ENCODE measurements around the gene RC3H2. TPM values are rescaled to one million over a fixed set of nuclear protein-coding genes. Genes with fewer than 3 reads are reported as not detected.
A peak's percentile ranks its signal among the peaks of the same experiment; 100 is the strongest.
"Not testable (repeated sequence)": the region's sequence is repeated elsewhere in the genome, so short reads cannot be mapped to it uniquely, and the experiment has no call there.

Gene RC3H2
- total RNA-seq, 1 donor = 90.0 TPM

GRCh38 chr9:122936883-122937282 is 31.7 kb upstream of the RC3H2 start:
- no peaks in the 10 kb centered on the region for H3K27me3 ChIP-seq (ENCODE audit: insufficient read depth, low read length)
- H3K9me3 ChIP-seq (ENCODE audit: low read depth, low read length) = no peaks in the 10 kb centered on the region
- H3K4me1 ChIP-seq (ENCODE audit: insufficient read depth, low read length) = peaks cover 29% of the 10 kb centered on the region
- no peak overlapping the region for H3K4me3 ChIP-seq (ENCODE audit: low read length)

GRCh38 chr9:122936464-122936863 is 31.3 kb upstream of the RC3H2 start:
- Histone ChIP-seq H3K4me1 (ENCODE audit: insufficient read depth, low read length) (peaks cover 26% of the 10 kb centered on the region), H3K9me3 (ENCODE audit: low read depth, low read length) (no peaks in the 10 kb centered on the region), H3K4me3 (ENCODE audit: low read length) (no peak overlapping the region)

GRCh38 chr9:122931226-122932121 is 26.3 kb upstream of the RC3H2 start, which contains the start of gene ZBTB26:
ZBTB26 (minus strand) TSS chr9:122931512; CDS start chr9:122919934, 11,578 bp downstream.
- peak within 1 kb of the TSS; percentile 84 for H3K4me3 ChIP-seq (ENCODE audit: low read length)
- H3K9me3 ChIP-seq (ENCODE audit: low read depth, low read length) = no peaks in the 10 kb centered on the region
- no peaks in the 10 kb centered on the region for H3K27me3 ChIP-seq (ENCODE audit: insufficient read depth, low read length)
- H3K4me1 ChIP-seq (ENCODE audit: insufficient read depth, low read length) = peaks cover 28% of the 10 kb centered on the region

More at GRCh38 chr9:122936464-122936863, 31.3 kb upstream of the RC3H2 start:
- no peaks in the 10 kb centered on the region for H3K27me3 ChIP-seq (ENCODE audit: insufficient read depth, low read length)

- peak overlapping the region; percentile 84 for H3K4me3 ChIP-seq (ENCODE audit: low read length)
- H3K4me1 ChIP-seq (ENCODE audit: insufficient read depth, low read length) = peaks cover 28% of the 10 kb centered on the region
- no peaks in the 10 kb centered on the region for H3K27me3 ChIP-seq (ENCODE audit: insufficient read depth, low read length)
- no peaks in the 10 kb centered on the region for H3K9me3 ChIP-seq (ENCODE audit: low read depth, low read length)
These were observed 25.5 kb upstream of the RC3H2 start for GRCh38 chr9:122930541-122931225.

- Histone ChIP-seq H3K4me1 (ENCODE audit: insufficient read depth, low read length) (peaks cover 28% of the 10 kb centered on the region), H3K9me3 (ENCODE audit: low read depth, low read length) (no peaks in the 10 kb centered on the region), H3K27me3 (ENCODE audit: insufficient read depth, low read length) (no peaks in the 10 kb centered on the region), H3K4me3 (ENCODE audit: low read length) (no peak overlapping the region)
These were observed 24.7 kb upstream of the RC3H2 start for GRCh38 chr9:122929796-122930354.

GRCh38 chr9:122923947-122924346 is 18.8 kb upstream of the RC3H2 start:
- H3K27me3 ChIP-seq (ENCODE audit: insufficient read depth, low read length) = no peaks in the 10 kb centered on the region
- H3K4me3 ChIP-seq (ENCODE audit: low read length) = no peak overlapping the region
- H3K9me3 ChIP-seq (ENCODE audit: low read depth, low read length) = no peaks in the 10 kb centered on the region
- no peaks in the 10 kb centered on the region for H3K4me1 ChIP-seq (ENCODE audit: insufficient read depth, low read length)

- Histone ChIP-seq H3K9me3 (ENCODE audit: low read depth, low read length) (no peaks in the 10 kb centered on the region), H3K4me1 (ENCODE audit: insufficient read depth, low read length) (no peaks in the 10 kb centered on the region), H3K27me3 (ENCODE audit: insufficient read depth, low read length) (no peaks in the 10 kb centered on the region), H3K4me3 (ENCODE audit: low read length) (no peak overlapping the region)
These were observed 17.6 kb upstream of the RC3H2 start for GRCh38 chr9:122922713-122923112.

- no peaks in the 10 kb centered on the region for H3K9me3 ChIP-seq (ENCODE audit: low read depth, low read length)
- H3K27me3 ChIP-seq (ENCODE audit: insufficient read depth, low read length) = no peaks in the 10 kb centered on the region
- peaks cover 5% of the 10 kb centered on the region for H3K4me1 ChIP-seq (ENCODE audit: insufficient read depth, low read length)
- H3K4me3 ChIP-seq (ENCODE audit: low read length) = no peak overlapping the region
These were observed 13.2 kb upstream of the RC3H2 start for GRCh38 chr9:122918310-122918709.

GRCh38 chr9:122912964-122913673 is 8.0 kb upstream of the RC3H2 start, which contains the start of gene ZBTB6:
ZBTB6 (minus strand) TSS chr9:122913323; CDS start chr9:122912072, 1,251 bp downstream.
- no peaks in the 10 kb centered on the region for H3K9me3 ChIP-seq (ENCODE audit: low read depth, low read length)
- peaks cover 17% of the 10 kb centered on the region for H3K4me1 ChIP-seq (ENCODE audit: insufficient read depth, low read length)
- peak within 1 kb of the TSS; percentile 61 for H3K4me3 ChIP-seq (ENCODE audit: low read length)

GRCh38 chr9:122912671-122912963 is 7.5 kb upstream of the RC3H2 start:
- H3K4me3 ChIP-seq (ENCODE audit: low read length) = peak overlapping the region; percentile 61
- peaks cover 17% of the 10 kb centered on the region for H3K4me1 ChIP-seq (ENCODE audit: insufficient read depth, low read length)
- no peaks in the 10 kb centered on the region for H3K9me3 ChIP-seq (ENCODE audit: low read depth, low read length)
- no peaks in the 10 kb centered on the region for H3K27me3 ChIP-seq (ENCODE audit: insufficient read depth, low read length)

More at GRCh38 chr9:122912964-122913673, 8.0 kb upstream of the RC3H2 start, which contains the start of gene ZBTB6:
- H3K27me3 ChIP-seq (ENCODE audit: insufficient read depth, low read length) = no peaks in the 10 kb centered on the region

- H3K4me3 ChIP-seq (ENCODE audit: low read length); H3K27me3 ChIP-seq (ENCODE audit: insufficient read depth, low read length); H3K9me3 ChIP-seq (ENCODE audit: low read depth, low read length): not testable (repeated sequence)
- peaks cover 19% of the 10 kb centered on the region for H3K4me1 ChIP-seq (ENCODE audit: insufficient read depth, low read length)
These were observed 963 bp upstream of the RC3H2 start for GRCh38 chr9:122906122-122906521.

GRCh38 chr9:122904466-122904822 is 715 bp downstream of the RC3H2 start:
- H3K27me3 ChIP-seq (ENCODE audit: insufficient read depth, low read length) = no peaks in the 10 kb centered on the region
- no peaks in the 10 kb centered on the region for H3K9me3 ChIP-seq (ENCODE audit: low read depth, low read length)
- H3K4me3 ChIP-seq (ENCODE audit: low read length) = peak overlapping the region; percentile 76
- H3K4me1 ChIP-seq (ENCODE audit: insufficient read depth, low read length) = peaks cover 19% of the 10 kb centered on the region

- no peak overlapping the region for H3K4me3 ChIP-seq (ENCODE audit: low read length)
- peaks cover 22% of the 10 kb centered on the region for H3K4me1 ChIP-seq (ENCODE audit: insufficient read depth, low read length)
- no peaks in the 10 kb centered on the region for H3K27me3 ChIP-seq (ENCODE audit: insufficient read depth, low read length)
- H3K9me3 ChIP-seq (ENCODE audit: low read depth, low read length) = no peaks in the 10 kb centered on the region
These were observed 4.4 kb downstream of the RC3H2 start for GRCh38 chr9:122900791-122901190.

GRCh38 chr9:122897969-122898368 is 7.2 kb downstream of the RC3H2 start:
- H3K9me3 ChIP-seq (ENCODE audit: low read depth, low read length) = no peaks in the 10 kb centered on the region
- no peak overlapping the region for H3K4me3 ChIP-seq (ENCODE audit: low read length)
- no peaks in the 10 kb centered on the region for H3K27me3 ChIP-seq (ENCODE audit: insufficient read depth, low read length)
- peaks cover 14% of the 10 kb centered on the region for H3K4me1 ChIP-seq (ENCODE audit: insufficient read depth, low read length)

- no peaks in the 10 kb centered on the region for H3K27me3 ChIP-seq (ENCODE audit: insufficient read depth, low read length)
- no peaks in the 10 kb centered on the region for H3K9me3 ChIP-seq (ENCODE audit: low read depth, low read length)
- no peak overlapping the region for H3K4me3 ChIP-seq (ENCODE audit: low read length)
- H3K4me1 ChIP-seq (ENCODE audit: insufficient read depth, low read length) = no peaks in the 10 kb centered on the region
These were observed 16.7 kb downstream of the RC3H2 start for GRCh38 chr9:122888480-122888879.

Data from mononuclear cell (primary cell).